Measurements from ENCODE around the gene E2F4. TPM values are rescaled to one million over a fixed set of nuclear protein-coding genes. Genes with fewer than 3 reads are reported as not detected.

E2F4 gene
- total and polyA plus RNA-seq, 2 of the 13 experiments (the other 11 are each of a cell fraction or from before 2014, with no cell fraction given) = 84.8 to 91.2 TPM

- peak; percentile 31; the same call in 1 of the 2 replicates for TF ChIP-seq ZZZ3 (CRISPR knock-in tag; IDR thresholded peaks at IDR 0.05; ENCODE audit: borderline replicate concordance)
- no peak for TF ChIP-seq ATAD3A (CRISPR knock-in tag; IDR thresholded peaks at IDR 0.05)
- TF ChIP-seq CREBL2 (CRISPR knock-in tag; IDR thresholded peaks at IDR 0.05; ENCODE audit: borderline replicate concordance) = no peak
- peak; percentile 71; the same call in 1 of the 2 replicates for TF ChIP-seq ZNF784 (CRISPR knock-in tag; IDR thresholded peaks at IDR 0.05; ENCODE audit: borderline replicate concordance)
- no peak for TF ChIP-seq TCF12 (IDR thresholded peaks at IDR 0.05)
- 0 out of 2 replicates have a peak, but pooled peaks have one; percentile 8 for TF ChIP-seq TCF12 (CRISPR knock-in tag; IDR thresholded peaks at IDR 0.05)
- peak; percentile 43; the same call in 1 of the 2 replicates for TF ChIP-seq ZNF318 (CRISPR knock-in tag; IDR thresholded peaks at IDR 0.05)
- 0 out of 2 replicates have a peak, but pooled peaks have one; percentile 50 for TF ChIP-seq ZNF713 (CRISPR knock-in tag; IDR thresholded peaks at IDR 0.05)
- TF ChIP-seq RXRB (CRISPR knock-in tag; IDR thresholded peaks at IDR 0.05; ENCODE audit: borderline replicate concordance) = no peak
- 0 out of 2 replicates have a peak, but pooled peaks have one; percentile 65 for TF ChIP-seq ZNF367 (CRISPR knock-in tag; IDR thresholded peaks at IDR 0.05; ENCODE audit: borderline replicate concordance)
- TF ChIP-seq ZBTB43 (CRISPR knock-in tag; conservative IDR thresholded peaks at IDR 0.05) = 0 out of 2 replicates have a peak, but pooled peaks have one; percentile 17
- TF ChIP-seq ARNT (IDR thresholded peaks at IDR 0.05) = no peak
- TF ChIP-seq SRSF1 (optimal IDR thresholded peaks at IDR 0.05; ENCODE audit: low read depth, low read length) = peak; percentile 2
- peak; percentile 68 for TF ChIP-seq HNRNPK (IDR thresholded peaks at IDR 0.05; ENCODE audit: low read depth, low read length, poor library complexity, severe bottlenecking)
- TF ChIP-seq IKZF4 (CRISPR knock-in tag; IDR thresholded peaks at IDR 0.05; ENCODE audit: borderline replicate concordance, low read depth, not compliant biosample characterization) = peak; percentile 93
- TF ChIP-seq FOXO1 (CRISPR knock-in tag; IDR thresholded peaks at IDR 0.05) = peak; percentile 5; the same call in 1 of the 2 replicates
- no peak; the same call in 1 of the 2 replicates for TF ChIP-seq KDM5B (CRISPR knock-in tag; IDR thresholded peaks at IDR 0.05; ENCODE audit: borderline replicate concordance)
- TF ChIP-seq ZNF83 (CRISPR knock-in tag; IDR thresholded peaks at IDR 0.05; ENCODE audit: borderline replicate concordance) = peak; percentile 65; the same call in 1 of the 2 replicates
- no peak for TF ChIP-seq TCF7 (IDR thresholded peaks at IDR 0.05; ENCODE audit: low read depth)
These were observed 41.0 kb upstream of the E2F4 start, which contains the start of gene B3GNT9 (continued) for GRCh38 chr16:67150833-67151396.
